ENCODE measurements around the gene ATG9B.
"Not testable (repeated sequence)": the region's sequence is repeated elsewhere in the genome, so short reads cannot be mapped to it uniquely, and the experiment has no call there.

The ATG9B gene

DNA sequence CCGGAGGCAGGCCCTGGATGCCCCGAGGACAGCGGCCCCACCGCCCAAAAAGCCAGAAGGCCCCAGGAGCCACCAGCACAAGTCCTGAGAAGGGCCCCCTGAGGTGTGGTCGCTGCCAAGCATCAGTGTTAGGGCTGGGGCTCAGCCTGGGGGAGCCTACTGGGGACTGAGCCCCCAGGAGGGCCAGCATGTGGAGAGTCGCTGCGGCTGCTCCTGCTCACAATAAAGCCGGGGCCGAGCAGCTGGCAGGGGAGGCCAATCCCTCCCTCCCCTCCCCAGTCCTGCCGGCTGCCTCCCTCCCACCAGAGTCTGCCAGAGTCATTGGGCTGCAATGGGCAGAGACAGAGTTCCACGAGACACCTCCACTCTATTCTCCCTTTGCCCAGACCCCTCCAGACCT, 21.0 kb upstream of the ATG9B start:
- FAIRE-seq (no peak), DNase-seq (ENCODE audit: insufficient read length) (no peak)
- TF ChIP-seq POLR2AphosphoS5 (IDR thresholded peaks at IDR 0.05; ENCODE audit: low read depth, low read length), result no peak
- TF ChIP-seq TAF1 (IDR thresholded peaks at IDR 0.05; ENCODE audit: borderline replicate concordance, low read depth, low read length), result no peak
- no peak for TF ChIP-seq POLR2A (IDR thresholded peaks at IDR 0.05; ENCODE audit: low read depth, low read length)

DNA sequence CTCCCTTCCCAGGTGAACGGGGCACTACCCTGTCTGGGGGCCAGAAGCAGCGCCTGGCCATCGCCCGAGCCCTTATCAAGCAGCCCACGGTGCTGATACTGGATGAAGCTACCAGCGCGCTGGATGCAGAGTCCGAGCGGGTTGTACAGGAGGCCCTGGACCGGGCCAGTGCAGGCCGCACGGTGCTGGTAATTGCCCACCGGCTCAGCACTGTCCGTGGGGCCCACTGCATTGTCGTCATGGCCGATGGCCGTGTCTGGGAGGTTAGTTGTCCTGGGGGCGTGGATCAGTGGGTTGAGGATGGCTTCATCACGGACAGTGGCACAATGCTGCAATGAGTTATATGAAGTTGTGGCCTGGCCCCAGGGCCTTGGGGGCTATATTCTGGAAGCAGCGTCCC, 19.7 kb upstream of the ATG9B start:
- TF ChIP-seq POLR2AphosphoS5 (IDR thresholded peaks at IDR 0.05; ENCODE audit: low read depth, low read length) (no peak), POLR2A (IDR thresholded peaks at IDR 0.05; ENCODE audit: low read depth, low read length) (no peak), TAF1 (IDR thresholded peaks at IDR 0.05; ENCODE audit: borderline replicate concordance, low read depth, low read length) (no peak)
- no peak for FAIRE-seq
- no peak for DNase-seq (ENCODE audit: insufficient read length)

DNA sequence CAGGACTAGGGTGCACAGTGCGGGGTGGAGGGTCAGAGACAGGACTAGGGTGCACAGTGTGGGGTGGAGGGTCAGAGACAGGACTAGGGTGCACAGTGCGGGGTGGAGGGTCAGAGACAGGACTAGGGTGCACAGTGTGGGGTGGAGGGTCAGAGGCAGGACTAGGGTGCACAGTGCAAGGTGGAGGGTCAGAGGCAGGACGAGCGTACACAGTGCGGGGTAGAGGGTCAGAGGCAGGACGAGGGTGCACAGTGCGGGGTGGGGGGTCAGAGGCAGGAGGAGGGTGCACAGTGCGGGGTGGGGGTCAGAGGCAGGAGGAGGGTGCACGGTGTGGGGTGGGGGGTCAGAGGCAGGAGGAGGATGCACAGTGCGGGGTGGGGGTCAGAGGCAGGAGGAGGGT, 19.2 kb upstream of the ATG9B start:
- FAIRE-seq; DNase-seq (ENCODE audit: insufficient read length): not testable (repeated sequence)

DNA sequence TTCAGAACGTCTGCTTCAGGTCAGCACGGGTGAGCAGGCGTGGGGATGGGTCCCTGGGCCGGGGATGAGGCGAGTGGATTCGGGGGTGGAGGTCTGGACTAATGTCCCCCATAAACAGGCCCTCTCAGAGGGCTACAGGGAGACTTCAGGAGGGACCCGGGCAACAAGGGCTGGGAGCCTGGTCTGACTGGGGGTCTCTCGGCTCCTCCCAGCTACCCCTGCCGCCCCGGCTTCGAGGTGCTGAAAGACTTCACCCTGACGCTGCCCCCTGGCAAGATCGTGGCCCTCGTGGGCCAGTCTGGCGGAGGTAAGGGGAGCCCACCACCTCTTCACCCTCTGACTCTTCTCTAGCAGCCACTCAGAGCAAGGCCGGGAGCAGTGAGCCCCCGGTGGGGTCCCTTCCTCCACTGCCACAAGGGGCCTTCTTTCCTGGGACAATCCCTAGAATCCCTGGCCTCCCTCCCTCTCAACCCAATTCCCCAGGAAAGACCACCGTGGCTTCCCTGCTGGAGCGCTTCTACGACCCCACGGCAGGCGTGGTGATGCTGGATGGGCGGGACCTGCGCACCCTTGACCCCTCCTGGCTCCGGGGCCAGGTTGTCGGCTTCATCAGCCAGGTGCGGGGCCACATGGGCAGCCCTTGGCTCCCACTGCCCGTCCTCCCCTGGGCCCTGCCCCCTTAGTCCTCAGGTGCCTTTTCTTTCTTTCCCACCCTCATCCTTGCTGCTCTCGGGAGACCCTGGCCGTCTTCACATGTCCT, 16.5 kb upstream of the ATG9B start:
- DNase-seq (ENCODE audit: insufficient read length), result no peak
- FAIRE-seq, result no peak
- no peak for TF ChIP-seq TAF1 (IDR thresholded peaks at IDR 0.05; ENCODE audit: borderline replicate concordance, low read depth, low read length)
- TF ChIP-seq POLR2A (IDR thresholded peaks at IDR 0.05; ENCODE audit: low read depth, low read length), result no peak
- no peak for TF ChIP-seq POLR2AphosphoS5 (IDR thresholded peaks at IDR 0.05; ENCODE audit: low read depth, low read length)

DNA sequence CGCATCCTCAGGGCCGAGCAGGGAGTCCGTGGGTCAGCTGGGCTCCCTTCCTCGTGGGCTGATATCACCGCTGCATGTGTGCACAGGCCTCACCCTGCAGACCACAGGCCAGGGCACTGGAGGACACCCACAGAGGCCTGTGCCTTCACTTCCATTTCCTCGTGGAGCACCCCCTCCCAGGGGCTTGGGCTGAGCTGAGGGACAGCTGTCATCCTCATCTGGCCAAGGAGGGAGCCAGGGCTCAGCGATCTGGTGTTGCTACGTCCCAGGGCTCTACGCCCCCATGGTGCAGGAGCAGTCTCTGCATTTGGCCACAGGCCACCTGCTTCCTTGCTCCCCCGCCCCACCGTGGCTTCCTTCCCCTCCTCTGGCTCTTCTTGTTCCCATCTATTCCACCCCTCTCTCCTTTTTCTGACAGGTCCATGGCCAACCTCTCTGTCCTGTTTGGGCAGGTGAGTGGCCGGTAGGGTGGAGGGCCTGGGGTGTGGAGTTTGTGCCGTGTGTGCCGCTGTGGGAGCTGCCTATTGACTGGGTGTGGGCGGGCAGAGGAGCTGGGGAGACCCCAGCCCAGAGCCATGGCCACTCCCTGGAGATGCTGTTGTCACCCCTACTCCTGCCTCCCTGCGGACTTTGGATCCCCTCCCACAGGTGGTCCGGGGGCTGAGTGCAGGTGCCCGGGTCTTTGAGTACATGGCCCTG, 15.7 kb upstream of the ATG9B start:
- TF ChIP-seq POLR2A (IDR thresholded peaks at IDR 0.05; ENCODE audit: low read depth, low read length) (no peak), TAF1 (IDR thresholded peaks at IDR 0.05; ENCODE audit: borderline replicate concordance, low read depth, low read length) (no peak), POLR2AphosphoS5 (IDR thresholded peaks at IDR 0.05; ENCODE audit: low read depth, low read length) (no peak)
- no peak for FAIRE-seq
- DNase-seq (ENCODE audit: insufficient read length), result no peak

DNA sequence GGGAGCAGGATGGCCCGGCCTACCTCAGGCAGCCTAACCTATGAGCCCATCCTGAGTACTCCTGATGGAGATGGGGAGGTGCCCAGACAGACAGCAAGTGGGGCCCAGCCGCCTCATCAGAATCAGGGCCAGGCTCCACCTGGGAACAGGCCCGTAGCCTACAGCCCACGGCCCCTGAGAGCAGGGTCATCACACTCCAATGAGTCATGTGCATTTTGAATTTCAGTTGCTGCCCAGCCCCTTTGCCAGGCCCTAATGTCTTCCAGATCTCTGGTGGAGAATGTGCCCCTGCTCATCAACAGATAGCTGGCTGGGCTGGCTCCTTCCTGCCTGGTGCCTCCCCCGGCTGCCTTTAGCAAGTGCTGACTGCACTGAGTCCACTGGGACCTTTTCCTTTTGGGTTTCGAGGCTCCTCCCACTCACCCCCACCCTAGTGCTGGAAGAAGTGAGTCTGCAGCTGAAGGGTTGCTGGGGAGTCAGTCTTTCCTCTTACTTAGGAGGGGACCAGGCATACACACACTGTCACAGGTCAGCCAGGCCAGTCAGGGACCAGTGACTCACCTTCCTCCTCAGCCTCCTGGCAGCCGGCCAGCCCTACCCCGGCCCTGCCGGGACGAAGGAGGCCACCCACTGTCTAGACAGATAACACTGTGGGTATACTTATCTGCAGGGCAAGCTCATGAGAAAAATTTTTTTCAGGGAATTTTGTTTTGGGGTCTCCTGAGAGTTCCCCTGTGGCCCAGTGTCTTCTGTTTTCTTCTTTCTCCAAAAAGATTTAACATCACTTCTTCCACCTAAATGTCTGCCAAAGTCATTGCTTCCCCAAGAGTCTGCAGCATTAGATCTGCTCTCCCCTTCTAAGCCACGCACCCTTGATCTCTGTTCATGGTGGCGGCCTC, 14.9 kb upstream of the ATG9B start:
- FAIRE-seq (no peak), DNase-seq (ENCODE audit: insufficient read length) (no peak)
- TF ChIP-seq TAF1 (IDR thresholded peaks at IDR 0.05; ENCODE audit: borderline replicate concordance, low read depth, low read length) (no peak), POLR2A (IDR thresholded peaks at IDR 0.05; ENCODE audit: low read depth, low read length) (no peak), POLR2AphosphoS5 (IDR thresholded peaks at IDR 0.05; ENCODE audit: low read depth, low read length) (no peak)

DNA sequence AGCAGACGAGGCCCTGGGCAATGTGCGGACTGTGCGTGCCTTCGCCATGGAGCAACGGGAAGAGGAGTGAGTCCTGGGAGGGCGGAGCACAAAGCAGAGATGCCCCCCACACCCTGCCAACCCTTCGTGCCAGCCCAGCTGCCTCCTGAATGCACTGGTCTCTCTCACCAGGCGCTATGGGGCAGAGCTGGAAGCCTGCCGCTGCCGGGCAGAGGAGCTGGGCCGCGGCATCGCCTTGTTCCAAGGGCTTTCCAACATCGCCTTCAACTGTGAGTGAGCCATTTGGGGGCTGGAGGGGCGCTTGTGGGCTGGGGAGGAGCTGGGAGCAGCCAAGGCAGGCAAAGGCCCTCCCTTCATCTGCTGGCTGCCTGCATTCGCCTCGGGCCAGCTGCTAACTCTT, 11.6 kb upstream of the ATG9B start:
- no peak for FAIRE-seq
- DNase-seq (ENCODE audit: insufficient read length), result no peak
- TF ChIP-seq POLR2A (IDR thresholded peaks at IDR 0.05; ENCODE audit: low read depth, low read length) (no peak), POLR2AphosphoS5 (IDR thresholded peaks at IDR 0.05; ENCODE audit: low read depth, low read length) (no peak), TAF1 (IDR thresholded peaks at IDR 0.05; ENCODE audit: borderline replicate concordance, low read depth, low read length) (no peak)

DNA sequence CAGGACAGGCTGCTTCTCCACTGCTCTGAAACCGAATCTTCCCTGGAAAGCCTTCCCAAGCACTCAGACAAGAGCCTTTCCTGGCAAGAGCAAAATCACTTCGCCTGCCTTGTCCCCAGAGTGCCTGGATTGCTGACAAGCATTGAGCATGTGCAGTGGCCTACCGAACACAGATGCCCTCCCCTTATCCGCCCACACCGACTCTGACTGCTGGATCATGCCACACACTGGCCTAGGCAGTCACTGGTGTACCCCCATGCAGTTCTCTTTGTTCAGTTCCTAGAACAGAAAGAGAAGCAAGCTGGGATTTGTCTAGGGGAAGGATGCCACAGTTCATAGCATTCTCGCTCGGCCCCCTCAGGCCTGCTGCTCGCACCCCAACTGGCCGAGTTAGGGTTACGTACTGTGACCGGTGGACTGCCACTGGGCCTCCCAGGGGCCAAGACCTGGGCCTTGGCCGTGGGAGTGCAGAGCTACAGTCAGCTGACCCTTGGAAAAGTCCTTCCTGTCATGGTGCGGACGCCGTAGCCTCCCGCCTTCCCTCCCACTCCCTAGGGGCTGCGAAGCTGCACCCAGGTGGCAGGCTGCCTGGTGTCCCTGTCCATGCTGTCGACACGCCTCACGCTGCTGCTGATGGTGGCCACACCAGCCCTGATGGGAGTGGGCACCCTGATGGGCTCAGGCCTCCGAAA, 10.9 kb upstream of the ATG9B start:
- no peak for TF ChIP-seq POLR2A (IDR thresholded peaks at IDR 0.05; ENCODE audit: low read depth, low read length)
- TF ChIP-seq POLR2AphosphoS5 (IDR thresholded peaks at IDR 0.05; ENCODE audit: low read depth, low read length), result no peak
- TF ChIP-seq TAF1 (IDR thresholded peaks at IDR 0.05; ENCODE audit: borderline replicate concordance, low read depth, low read length), result no peak
- FAIRE-seq (no peak), DNase-seq (ENCODE audit: insufficient read length) (no peak)

DNA sequence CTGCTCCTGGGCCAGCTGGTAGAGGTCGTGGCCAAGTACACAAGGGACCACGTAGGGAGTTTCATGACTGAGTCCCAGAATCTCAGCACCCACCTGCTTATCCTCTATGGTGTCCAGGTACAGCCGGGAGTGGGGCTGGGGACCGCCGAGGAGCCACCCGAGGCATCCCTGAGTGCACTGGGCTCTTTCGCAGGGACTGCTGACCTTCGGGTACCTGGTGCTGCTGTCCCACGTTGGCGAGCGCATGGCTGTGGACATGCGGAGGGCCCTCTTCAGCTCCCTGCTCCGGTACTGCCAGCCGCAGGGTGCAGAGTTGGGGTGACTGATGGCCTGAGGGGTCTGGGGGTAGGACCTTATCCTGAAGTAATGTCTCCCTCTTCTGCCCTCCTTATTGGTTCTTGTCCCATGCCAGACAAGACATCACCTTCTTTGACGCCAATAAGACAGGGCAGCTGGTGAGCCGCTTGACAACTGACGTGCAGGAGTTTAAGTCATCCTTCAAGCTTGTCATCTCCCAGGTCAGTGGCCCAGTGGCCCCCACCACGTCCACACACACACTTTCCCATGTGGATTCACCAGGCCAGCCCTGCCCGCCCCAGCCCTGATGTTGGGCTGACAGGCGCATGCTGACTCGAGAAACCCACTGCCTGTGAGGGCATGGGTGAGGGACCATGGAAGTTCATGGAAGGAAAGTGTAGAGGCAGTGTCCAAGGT, 10.2 kb upstream of the ATG9B start:
- DNase-seq (ENCODE audit: insufficient read length) (no peak), FAIRE-seq (no peak)
- no peak for TF ChIP-seq TAF1 (IDR thresholded peaks at IDR 0.05; ENCODE audit: borderline replicate concordance, low read depth, low read length)
- no peak for TF ChIP-seq POLR2AphosphoS5 (IDR thresholded peaks at IDR 0.05; ENCODE audit: low read depth, low read length)
- no peak for TF ChIP-seq POLR2A (IDR thresholded peaks at IDR 0.05; ENCODE audit: low read depth, low read length)

DNA sequence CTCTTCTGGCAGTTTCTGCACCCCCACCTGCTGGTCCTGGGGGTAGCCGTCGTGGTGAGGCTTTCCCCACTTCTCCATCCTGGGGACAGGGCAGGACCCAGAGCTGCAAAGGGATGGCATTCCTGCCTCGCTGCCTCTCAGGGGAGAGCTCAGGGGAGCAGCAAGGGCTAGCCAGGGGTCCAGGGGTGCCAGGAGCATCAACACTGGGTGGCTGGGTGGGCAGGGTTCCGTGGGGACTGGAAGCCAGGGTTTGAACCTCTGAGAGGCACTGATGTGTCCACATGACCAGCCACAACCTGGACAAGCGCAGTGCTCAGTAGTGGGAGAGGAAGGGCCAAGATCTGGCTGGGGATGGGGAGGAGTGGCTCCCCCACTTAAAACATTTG, 9.6 kb upstream of the ATG9B start:
- FAIRE-seq (no peak), DNase-seq (ENCODE audit: insufficient read length) (no peak)
- TF ChIP-seq POLR2AphosphoS5 (IDR thresholded peaks at IDR 0.05; ENCODE audit: low read depth, low read length), result no peak
- TF ChIP-seq POLR2A (IDR thresholded peaks at IDR 0.05; ENCODE audit: low read depth, low read length), result no peak
- TF ChIP-seq TAF1 (IDR thresholded peaks at IDR 0.05; ENCODE audit: borderline replicate concordance, low read depth, low read length), result no peak
